A172 (cell line): ENCODE measurements around the gene CEP43. TPM values are rescaled to one million over a fixed set of nuclear protein-coding genes. Genes with fewer than 3 reads are reported as not detected.

Experiments used
- DNase-seq: peaks from one replicate; pipeline ENCODE4 v3.0.0-alpha.2; 2015; ENCODE audit warnings: low spot score
- total RNA-seq: library from RNA; depleted of rRNA; stranded (reverse); fragments of >200 nt; shearing (Covaris generic); gene quantifications from 2 replicates; pipeline ENCODE4 v1.2.3, GENCODE V29; 2014; rRNA removed

CEP43 gene
- total RNA-seq, 1 experiment from 2014 or later, result 32.6 TPM

- no peak for DNase-seq
Measured at GRCh38 chr6:167013946-167014345, 14.7 kb downstream of the CEP43 start.

DNA sequence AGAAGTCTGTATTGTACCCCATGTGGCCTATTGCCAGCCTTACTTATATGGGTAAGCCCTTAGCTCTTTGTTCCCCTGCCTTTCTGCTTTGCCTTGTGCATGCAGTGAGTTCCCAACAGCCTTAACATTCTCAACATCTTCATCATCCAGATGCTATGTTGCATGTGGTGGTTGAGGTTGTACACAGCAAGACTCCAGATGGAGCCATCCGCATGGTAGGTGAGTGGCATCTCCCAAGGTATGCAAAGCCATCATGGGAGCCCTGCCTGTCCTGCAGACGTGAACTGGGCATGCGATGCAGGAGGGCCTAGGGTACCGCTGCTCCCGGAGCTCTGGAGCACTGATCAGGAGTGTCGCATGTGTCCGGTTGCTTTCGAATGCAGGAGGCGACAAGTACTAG, 16.1 kb downstream of the CEP43 start:
- no peak for DNase-seq

DNA sequence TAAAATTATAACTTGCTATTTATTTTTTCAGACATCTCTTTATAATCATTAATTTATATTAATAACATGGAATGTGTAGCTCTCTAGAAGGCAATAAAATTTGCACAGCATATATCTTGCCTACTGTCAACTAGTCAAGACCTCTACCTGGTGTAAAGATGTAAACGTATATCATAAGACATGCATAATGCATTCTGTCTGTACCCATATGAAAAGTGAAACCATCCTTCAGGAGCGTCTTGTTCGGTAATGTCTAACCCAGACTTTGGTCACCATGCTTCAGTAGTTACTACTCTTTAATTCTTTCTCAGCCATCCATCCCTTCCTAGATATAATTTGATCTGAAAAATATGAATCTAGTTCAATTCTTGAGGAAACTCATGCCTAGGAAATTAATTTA, 21.0 kb downstream of the CEP43 start:
- DNase-seq, result no peak

- no peak for DNase-seq
Measured at GRCh38 chr6:167027308-167027707, 28.1 kb downstream of the CEP43 start.

DNA sequence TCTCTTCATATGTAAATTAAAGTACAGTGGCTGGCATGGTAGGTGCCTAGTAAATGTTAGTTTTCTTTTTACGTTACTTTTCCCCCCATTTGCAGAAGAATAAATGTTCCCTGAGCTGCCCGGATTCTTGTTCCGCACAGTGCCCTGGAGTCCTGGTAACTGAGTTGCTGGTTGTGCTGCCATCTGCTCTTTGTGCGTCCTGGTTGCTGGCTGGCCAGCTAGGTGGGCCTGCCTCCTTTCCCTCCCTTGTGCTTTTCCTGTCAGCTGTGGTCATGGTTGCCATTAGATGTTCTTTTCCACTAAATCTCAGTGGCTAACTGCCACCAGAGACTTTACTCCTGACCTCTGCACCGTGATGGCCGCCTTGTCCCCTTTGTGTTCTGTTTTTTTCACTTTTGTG, 28.6 kb downstream of the CEP43 start:
- DNase-seq, result no peak

- no peak for DNase-seq
Measured at GRCh38 chr6:167030222-167031072, 31.2 kb downstream of the CEP43 start.

DNA sequence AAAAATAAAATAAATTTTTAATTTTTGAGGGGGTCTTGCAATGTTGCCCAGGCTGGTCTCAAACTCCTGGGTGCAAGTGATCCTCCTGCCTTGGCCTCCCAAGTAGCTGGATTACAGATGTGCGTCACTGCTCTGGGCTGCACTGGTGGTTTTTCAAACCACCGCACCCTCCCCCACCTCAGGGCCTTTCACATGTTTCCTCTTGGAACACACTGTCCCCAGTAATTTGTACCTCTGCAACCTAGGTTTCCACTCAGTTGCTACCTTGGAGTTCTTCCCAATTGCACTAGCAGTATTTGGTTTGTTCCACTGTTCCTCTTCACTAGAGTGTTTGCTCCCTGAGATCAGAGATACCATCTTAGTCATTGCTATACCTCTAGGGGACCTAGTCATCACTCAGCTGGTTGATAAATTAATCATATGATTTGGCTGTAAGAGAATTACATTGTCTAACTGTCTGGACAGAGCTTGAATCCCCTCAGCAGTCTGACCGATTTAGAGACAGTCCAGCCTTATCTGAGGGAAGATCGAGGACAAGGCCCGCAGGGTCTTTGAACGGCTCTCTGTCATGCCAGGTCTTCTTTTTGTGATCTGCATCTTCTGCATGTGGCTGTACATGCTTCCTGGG, 32.0 kb downstream of the CEP43 start:
- DNase-seq, result peak; percentile 1

DNA sequence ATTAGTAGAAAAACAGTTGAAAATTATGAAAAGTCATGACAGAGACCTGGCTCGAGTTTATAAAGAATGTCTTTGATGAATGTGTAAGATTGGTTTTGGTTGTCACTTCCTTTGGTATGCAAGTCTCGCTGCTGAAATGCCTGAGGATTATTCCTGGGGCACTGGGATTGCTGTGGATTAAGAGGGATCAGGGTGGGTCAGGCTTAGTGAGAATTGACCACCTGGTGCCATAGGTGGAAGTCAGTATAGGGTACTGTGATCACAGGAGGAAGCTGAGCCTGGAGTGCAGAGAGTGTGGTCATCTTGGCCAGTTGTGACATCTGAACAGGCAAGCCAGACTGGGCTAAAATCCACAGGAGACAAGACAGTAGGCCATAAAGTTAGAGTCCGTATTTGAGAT, 34.9 kb downstream of the CEP43 start:
- no peak for DNase-seq

DNA sequence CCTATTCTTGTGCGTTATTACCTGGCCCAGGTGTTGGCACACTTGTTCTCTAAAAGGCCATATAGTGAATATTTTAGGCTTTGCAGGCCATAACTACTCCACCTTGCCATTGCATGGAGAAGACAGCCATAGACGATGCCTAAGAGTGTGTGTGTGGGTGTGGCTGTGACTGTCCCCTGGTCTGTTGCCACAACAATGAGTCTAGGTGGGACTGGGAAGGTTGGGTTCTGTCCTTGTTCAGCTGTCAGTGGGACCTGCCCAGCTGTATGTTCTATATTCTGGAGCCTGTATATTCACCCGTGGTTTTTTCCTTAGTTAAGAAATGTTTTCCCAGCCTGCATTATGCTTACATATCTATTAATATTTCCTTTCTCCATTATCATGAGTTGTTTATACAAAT, 38.6 kb downstream of the CEP43 start:
- no peak for DNase-seq

GRCh38 chr6:167044696-167045095, 45.5 kb downstream of the CEP43 start:
- DNase-seq, result no peak

DNA sequence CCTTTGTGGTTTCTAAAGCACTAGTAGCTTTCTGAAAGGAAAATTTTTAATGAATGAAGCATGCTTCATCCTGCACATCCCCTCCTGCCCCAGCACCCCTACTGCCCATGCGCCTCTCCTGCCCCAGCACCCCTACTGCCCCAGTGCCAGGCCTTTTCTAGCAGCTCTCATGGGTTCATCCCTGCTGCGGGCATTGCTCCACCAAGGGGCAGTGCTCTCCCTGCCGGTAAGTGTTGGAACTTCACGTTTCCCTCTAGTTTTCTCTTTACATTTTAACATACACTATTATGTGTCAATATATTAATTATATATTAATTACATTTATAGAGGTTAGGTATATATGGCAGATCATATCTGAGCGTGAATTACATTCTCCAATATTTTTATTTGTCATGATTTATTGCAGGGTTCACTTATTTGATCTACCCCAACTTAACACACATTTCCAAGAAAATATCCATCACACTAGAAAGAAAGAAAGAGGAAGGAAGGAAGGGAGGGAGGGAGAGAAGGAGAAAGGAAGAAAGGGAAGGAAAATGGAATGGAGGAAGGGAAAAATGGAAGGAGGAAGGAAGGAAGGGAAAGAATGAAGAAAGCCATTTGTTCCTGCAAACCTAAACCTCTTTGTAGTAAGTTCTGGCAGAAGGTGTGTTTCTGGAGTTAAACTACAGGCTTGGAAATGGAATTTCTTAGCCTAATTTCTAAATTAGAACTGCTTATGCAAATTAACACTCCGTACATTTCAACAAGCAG, 46.8 kb downstream of the CEP43 start:
- DNase-seq, result no peak

DNA sequence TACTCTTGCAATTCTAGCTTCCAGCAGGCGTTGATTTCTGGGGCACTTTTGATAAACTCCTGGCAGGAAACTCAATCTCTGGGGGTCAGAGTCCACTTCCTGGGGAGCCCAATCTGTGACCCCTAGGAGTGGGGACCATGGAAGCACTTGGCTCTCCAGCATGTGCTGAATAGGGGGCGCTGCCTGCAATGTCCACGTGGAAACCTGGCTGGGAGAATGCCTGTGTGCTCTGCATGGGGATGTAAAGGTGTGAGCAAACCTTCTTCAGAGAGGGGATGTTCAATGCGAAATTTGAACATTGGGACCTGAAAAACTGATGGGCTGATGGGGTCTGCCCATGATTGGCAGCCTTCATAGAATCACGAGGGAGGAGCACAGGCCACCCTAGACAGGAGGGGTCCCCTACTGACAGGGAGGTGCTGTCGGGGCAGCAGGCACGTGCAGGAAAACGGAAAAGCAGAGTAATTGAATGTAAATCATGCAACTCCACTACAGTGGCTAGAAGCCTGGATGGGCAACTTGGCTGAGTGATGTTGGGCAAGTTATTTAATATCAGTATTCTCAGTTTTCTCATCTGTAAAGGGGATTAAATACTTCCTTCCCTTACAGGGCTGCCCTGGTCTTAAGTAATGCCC, 47.8 kb downstream of the CEP43 start:
- DNase-seq, result no peak

- no peak for DNase-seq
Measured at GRCh38 chr6:167047554-167047953, 48.4 kb downstream of the CEP43 start.

Other genes with a start within 250 kb of the CEP43 start
- 35.6 and 52.5 TPM in 2 replicates for gene RNASET2, start 42.8 kb upstream of the CEP43 start, total RNA-seq
- gene CCR6, start 123.7 kb downstream of the CEP43 start, total RNA-seq, result not detected in 2 replicates
- gene GPR31, start 158.6 kb downstream of the CEP43 start, total RNA-seq, result not detected in 2 replicates